ENCODE results near the gene DNAH7. TPM values are rescaled to one million over a fixed set of nuclear protein-coding genes. Genes with fewer than 3 reads are reported as not detected.

The DNAH7 gene
- polyA plus RNA-seq, 1 donor (not counting 4 experiments of a cell fraction or from before 2014, with no cell fraction given): 0.17 TPM

- H4K20me1 ChIP-seq (ENCODE audit: control insufficient read depth, extremely low read depth, insufficient read depth, low read length): no peaks in the 10 kb centered on the region
- no peak for DNase-seq (ENCODE audit: low read depth, low spot score)
- no peak overlapping the region for H2AFZ ChIP-seq (ENCODE audit: control insufficient read depth, low read length)
- H3K9ac ChIP-seq (ENCODE audit: control insufficient read depth, extremely low read depth, insufficient read depth, low read length): no peak overlapping the region
- no peak overlapping the region for H3K27ac ChIP-seq (ENCODE audit: control insufficient read depth, insufficient read depth, low read length)
- no peak for FAIRE-seq
- dilution Hi-C loops (cut with MboI; ENCODE audit: extremely low pct_ligation_motif_present, low sequenced_read_pairs): no loop called here
- no peaks in the 10 kb centered on the region for H3K4me1 ChIP-seq (ENCODE audit: control insufficient read depth, extremely low read depth, insufficient read depth, low read length)
- H3K9me3 ChIP-seq (ENCODE audit: control insufficient read depth, low read depth, low read length): no peaks in the 10 kb centered on the region
- no peak for TF ChIP-seq CTCF (optimal IDR thresholded peaks at IDR 0.05 in 1 of 3, IDR thresholded peaks at IDR 0.05 in 1 of 3, conservative IDR thresholded peaks at IDR 0.05 in 1 of 3; ENCODE audit: extremely low read depth in 1 of 3, insufficient read depth in 2 of 3, low read length in 3 of 3)
- TF ChIP-seq EZH2 (IDR thresholded peaks at IDR 0.05; ENCODE audit: low read length): no peak
- H3K27me3 ChIP-seq (ENCODE audit: control insufficient read depth, extremely low read depth, insufficient read depth, low read length): no peaks in the 10 kb centered on the region
- no peaks in the 10 kb centered on the region for H3K79me2 ChIP-seq (ENCODE audit: control insufficient read depth, insufficient read depth, low read length)
- H3K4me3 ChIP-seq (ENCODE audit: control insufficient read depth in 2 of 3, extremely low read depth in 1 of 3, insufficient read depth in 2 of 3, low read depth in 1 of 3, low read length in 3 of 3): no peak overlapping the region
- H3K4me2 ChIP-seq (ENCODE audit: control insufficient read depth, extremely low read depth, insufficient read depth, low read depth, low read length): no peak overlapping the region
- H3K36me3 ChIP-seq (ENCODE audit: control insufficient read depth in 2 of 2, extremely low read depth in 1 of 2, insufficient read depth in 2 of 2, low read length in 2 of 2): no peaks in the 10 kb centered on the region
- H3K9me1 ChIP-seq (ENCODE audit: control insufficient read depth, extremely low read depth, insufficient read depth, low read length): no peaks in the 10 kb centered on the region
These were observed 205.5 kb downstream of the DNAH7 start for GRCh38 chr2:195863121-195863520.

GRCh38 chr2:195861821-195862220 is 206.8 kb downstream of the DNAH7 start:
- H3K27ac ChIP-seq (ENCODE audit: control insufficient read depth, insufficient read depth, low read length): no peak overlapping the region
- dilution Hi-C loops (cut with MboI; ENCODE audit: extremely low pct_ligation_motif_present, low sequenced_read_pairs): no loop called here
- H3K27me3 ChIP-seq (ENCODE audit: control insufficient read depth, extremely low read depth, insufficient read depth, low read length): no peaks in the 10 kb centered on the region
- no peak for TF ChIP-seq EZH2 (IDR thresholded peaks at IDR 0.05; ENCODE audit: low read length)
- no peak for TF ChIP-seq CTCF (optimal IDR thresholded peaks at IDR 0.05 in 1 of 3, IDR thresholded peaks at IDR 0.05 in 1 of 3, conservative IDR thresholded peaks at IDR 0.05 in 1 of 3; ENCODE audit: extremely low read depth in 1 of 3, insufficient read depth in 2 of 3, low read length in 3 of 3)
- no peak overlapping the region for H3K4me3 ChIP-seq (ENCODE audit: control insufficient read depth in 2 of 3, extremely low read depth in 1 of 3, insufficient read depth in 2 of 3, low read depth in 1 of 3, low read length in 3 of 3)
- DNase-seq (ENCODE audit: low read depth, low spot score) (no peak), FAIRE-seq (no peak)
- H4K20me1 ChIP-seq (ENCODE audit: control insufficient read depth, extremely low read depth, insufficient read depth, low read length): no peaks in the 10 kb centered on the region
- no peaks in the 10 kb centered on the region for H3K4me1 ChIP-seq (ENCODE audit: control insufficient read depth, extremely low read depth, insufficient read depth, low read length)
- H3K9me1 ChIP-seq (ENCODE audit: control insufficient read depth, extremely low read depth, insufficient read depth, low read length): no peaks in the 10 kb centered on the region
- no peak overlapping the region for H3K4me2 ChIP-seq (ENCODE audit: control insufficient read depth, extremely low read depth, insufficient read depth, low read depth, low read length)
- no peaks in the 10 kb centered on the region for H3K36me3 ChIP-seq (ENCODE audit: control insufficient read depth in 2 of 2, extremely low read depth in 1 of 2, insufficient read depth in 2 of 2, low read length in 2 of 2)
- H3K9ac ChIP-seq (ENCODE audit: control insufficient read depth, extremely low read depth, insufficient read depth, low read length): no peak overlapping the region
- H3K9me3 ChIP-seq (ENCODE audit: control insufficient read depth, low read depth, low read length): no peaks in the 10 kb centered on the region
- no peaks in the 10 kb centered on the region for H3K79me2 ChIP-seq (ENCODE audit: control insufficient read depth, insufficient read depth, low read length)
- H2AFZ ChIP-seq (ENCODE audit: control insufficient read depth, low read length): no peak overlapping the region
